Right forelimb (tissue), 1 donor: ENCODE results near the gene RNASEH2A.
A peak's percentile ranks its signal among the peaks of the same experiment; 100 is the strongest.
"Not testable (repeated sequence)": the region's sequence is repeated elsewhere in the genome, so short reads cannot be mapped to it uniquely, and the experiment has no call there.

Experiments
- DNase-seq: peaks from one replicate; pipeline ENCODE4 v3.0.0-alpha.2; 2018

The RNASEH2A gene

GRCh38 chr19:12834566-12834943 is 28.2 kb downstream of the RNASEH2A start, which contains the start of gene RTBDN:
RTBDN (minus strand) TSS chr19:12834579; CDS start chr19:12829979, 4,600 bp downstream.
- DNase-seq = no peak

GRCh38 chr19:12834976-12835757 is 28.8 kb downstream of the RNASEH2A start:
- DNase-seq = no peak

DNA sequence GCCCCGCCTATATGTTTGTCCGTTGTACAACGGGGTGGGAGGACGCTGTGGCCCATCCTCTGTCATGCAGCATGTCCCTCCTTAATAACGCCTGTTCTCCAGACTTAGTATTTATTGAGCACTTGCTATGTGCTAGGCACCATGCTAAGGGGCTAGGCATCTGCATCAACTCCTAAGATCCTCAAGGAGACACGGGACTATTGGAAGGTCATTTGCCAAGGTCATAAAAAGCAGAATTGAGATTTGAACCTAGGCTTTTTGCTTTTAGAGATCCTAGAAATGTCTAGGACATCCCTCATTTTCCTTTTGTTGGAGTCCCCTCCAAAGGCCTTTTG is 30.1 kb downstream of the RNASEH2A start:
- no peak for DNase-seq

- no peak for DNase-seq
Observed at GRCh38 chr19:12837225-12837624, 30.8 kb downstream of the RNASEH2A start.

DNA sequence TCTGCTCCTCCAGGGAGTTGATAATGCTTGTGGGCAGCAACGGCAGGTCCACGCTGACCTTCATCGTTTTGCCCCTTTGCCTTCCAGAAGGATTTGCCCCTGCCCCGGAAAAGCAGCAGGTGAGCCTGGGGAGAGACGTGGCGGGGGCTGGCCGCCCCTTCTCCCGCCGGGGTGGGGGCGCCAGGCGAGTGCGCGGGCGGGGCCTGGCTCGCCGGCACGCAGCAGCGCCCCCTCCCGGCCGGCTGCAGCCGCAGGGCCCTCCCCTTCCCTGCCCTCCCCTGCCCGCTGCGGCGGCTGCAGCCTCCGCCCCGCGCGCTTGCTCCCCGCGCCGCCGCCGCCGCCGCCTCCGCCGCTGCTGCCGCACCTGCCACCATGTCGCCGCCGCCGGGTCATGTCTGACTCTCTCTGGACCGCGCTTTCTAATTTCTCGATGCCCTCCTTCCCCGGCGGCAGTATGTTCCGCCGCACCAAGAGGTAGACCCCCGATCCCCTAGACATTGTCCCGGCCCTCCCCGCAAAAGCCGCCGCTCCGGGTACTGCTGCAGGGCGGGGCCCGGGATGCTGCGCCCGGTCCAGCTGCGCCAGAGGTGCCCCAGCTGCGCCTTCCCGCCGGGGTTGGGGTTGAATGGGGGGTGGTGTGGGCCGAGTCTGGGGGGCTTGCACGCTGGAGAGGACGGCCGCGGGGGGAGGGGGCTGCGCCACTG is 31.9 kb downstream of the RNASEH2A start, which contains the start of gene MAST1:
Gene MAST1, plus strand, starts transcription at position 334 of the 704 bp plus-strand sequence. Its CDS starts 58 bp downstream, at position 392.
- DNase-seq = no peak

- DNase-seq = no peak
Observed at GRCh38 chr19:12838886-12839756, 32.7 kb downstream of the RNASEH2A start.

- DNase-seq = no peak
Observed at GRCh38 chr19:12840091-12841079, 34.0 kb downstream of the RNASEH2A start.

DNA sequence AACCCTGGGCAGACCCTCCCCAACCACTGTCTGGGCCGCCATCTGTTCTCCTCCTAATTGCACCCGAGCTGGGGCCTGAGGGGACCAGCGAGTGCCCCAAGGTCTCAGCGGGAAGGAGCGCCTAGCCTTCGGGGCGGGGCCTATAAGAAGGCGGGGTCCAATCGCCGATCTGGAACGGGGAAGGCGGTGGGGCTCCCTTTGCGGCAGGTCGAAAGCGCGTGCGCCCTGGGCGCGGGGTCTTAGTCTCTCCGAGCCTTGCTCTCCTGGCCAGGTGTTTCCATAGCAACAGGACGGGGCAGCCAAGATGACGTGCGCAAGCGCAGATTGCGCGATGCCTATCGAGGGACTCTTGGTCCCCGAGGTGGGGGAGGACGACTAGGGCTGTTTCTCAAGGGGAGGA is 34.7 kb downstream of the RNASEH2A start:
- no peak for DNase-seq

DNA sequence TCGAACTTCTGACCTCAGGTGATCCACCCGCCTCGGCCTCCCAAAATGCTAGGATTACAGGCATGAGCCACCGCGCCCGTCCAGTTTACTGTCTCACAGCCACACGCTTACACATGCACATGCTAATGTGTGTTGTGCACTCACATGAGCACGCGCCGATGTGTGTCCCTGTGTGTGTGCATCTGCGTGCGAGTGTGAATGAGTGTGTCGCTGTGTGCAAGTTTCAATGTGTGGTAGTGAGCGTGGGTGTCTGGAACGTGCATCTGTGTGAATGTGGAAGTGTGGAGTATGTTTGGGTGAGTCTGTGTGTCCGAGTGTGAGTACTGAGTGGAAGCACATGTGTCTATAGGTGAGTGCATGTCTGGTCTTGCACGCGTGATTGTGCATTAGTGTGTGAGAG is 36.1 kb downstream of the RNASEH2A start:
- DNase-seq = no peak

- DNase-seq = no peak
Observed at GRCh38 chr19:12843328-12843727, 36.9 kb downstream of the RNASEH2A start.

GRCh38 chr19:12843999-12844732 is 37.8 kb downstream of the RNASEH2A start:
- DNase-seq = no peak

GRCh38 chr19:12846613-12847012 is 40.2 kb downstream of the RNASEH2A start:
- not testable (repeated sequence) for DNase-seq

DNA sequence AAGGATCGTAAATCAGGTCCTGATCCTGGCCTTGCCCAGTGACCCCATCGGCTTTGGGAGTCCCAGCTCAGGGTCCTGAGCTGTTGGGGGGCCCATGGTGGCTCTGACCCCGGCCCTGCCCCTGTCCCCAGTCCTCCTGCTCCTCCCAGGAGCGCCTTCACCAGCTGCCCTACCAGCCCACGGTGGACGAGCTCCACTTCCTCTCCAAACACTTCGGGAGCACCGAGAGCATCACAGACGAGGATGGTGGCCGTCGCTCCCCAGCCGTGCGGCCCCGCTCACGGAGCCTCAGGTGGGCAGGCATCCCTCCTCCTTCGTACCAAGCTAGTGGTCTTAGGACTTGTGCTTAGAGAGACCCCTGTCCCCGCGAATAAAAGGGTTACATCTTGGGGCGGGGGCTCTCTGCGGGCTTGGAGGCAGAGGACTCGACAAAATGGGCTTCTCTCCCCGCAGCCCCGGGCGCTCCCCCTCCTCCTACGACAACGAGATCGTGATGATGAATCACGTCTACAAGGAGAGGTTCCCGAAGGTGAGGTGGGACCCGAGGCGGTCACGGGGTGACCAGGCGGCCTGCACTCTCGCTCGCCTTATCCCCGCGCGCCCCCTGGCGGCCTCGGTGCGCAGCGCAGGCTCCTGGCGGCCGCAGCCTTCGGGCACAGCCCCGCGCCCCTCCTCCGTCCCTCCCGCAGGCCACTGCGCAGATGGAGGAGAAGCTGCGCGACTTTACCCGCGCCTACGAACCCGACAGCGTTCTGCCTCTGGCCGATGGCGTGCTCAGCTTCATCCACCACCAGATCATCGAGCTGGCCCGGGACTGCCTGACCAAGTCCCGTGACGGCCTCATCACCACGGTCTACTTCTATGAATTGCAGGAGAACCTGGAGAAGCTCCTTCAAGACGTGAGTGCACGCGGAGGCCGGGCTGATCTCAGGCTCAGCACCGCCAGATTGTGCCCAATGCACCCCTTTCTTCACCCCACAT is 41.1 kb downstream of the RNASEH2A start:
- DNase-seq = peak; percentile 90

DNA sequence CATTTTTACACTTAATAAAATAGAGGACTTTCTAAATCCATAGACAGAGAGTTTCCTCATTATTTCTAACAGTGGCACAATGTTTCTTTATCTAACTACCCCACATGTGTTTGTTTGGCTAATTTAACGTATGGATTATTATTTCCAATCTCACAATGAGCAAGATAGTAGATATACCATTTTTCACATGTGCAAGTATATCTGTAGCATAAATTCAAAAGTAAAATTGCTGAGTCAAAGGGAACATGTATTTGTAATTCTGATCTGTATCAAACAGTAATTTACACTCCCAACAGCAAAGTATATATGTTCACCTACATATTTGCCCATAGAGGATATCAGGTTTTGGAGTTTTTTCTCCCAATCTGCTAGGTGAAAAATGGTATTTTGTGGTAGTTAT is 50.3 kb downstream of the RNASEH2A start:
- DNase-seq = no peak

DNA sequence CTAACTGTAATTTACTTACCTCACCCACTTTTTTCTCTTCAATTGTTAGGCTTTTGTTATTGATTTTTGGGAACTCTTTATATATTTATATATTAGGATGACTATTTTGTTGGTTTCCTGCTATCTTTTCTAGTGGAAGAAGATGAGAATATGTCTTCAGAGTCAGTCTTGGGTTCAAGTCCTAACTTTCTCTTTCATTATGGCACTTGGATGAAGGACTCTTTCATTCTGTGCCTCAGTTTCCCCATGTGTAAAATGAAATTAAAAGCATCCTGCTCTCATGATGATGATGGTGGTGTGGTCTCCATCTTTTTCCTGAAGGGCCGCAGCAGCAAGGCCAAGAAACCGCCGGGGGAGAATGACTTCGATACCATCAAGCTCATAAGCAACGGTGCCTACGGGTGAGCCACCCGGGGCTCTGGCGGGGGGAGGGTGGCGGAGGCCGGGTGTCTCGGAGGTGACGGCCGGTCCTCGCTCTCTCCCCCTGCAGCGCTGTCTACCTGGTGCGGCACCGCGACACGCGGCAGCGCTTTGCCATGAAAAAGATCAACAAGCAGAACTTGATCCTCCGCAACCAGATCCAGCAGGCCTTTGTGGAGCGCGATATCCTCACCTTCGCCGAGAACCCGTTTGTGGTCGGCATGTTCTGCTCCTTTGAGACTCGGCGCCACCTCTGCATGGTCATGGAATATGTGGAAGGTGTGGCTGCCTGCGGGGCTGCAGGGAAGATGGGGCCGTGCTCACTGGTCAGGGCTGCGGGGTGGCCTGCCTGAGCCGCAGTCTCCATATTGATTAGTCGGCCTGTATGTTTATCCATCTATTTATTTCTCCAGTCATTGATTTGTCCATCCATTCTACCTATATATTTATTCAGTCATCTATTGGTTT is 51.9 kb downstream of the RNASEH2A start:
- DNase-seq = no peak

DNA sequence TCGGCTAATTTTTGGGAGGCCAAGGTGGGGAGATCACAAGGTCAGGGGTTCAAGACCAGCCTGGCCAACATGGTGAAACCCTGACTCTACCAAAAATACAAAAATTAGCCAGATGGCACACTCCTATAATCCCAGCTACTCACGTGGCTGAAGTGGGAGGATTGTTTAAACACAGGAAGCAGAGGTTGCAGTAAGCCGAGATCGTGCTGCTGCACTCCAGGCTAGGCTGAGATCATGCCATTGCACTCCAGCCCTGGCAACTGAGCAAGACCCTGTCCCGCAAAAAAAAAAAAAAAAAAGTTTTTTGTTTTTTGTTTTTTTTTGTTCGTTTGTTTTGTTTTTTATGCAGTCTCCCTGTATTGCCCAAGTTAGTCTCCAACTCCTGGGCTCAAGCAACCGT is 53.2 kb downstream of the RNASEH2A start:
- DNase-seq = no peak
